Astrocyte (in vitro differentiated cells and primary cell): ENCODE results near the gene COL5A1.

Experiments used
- EZH2 ChIP-seq: IDR thresholded peaks from 2 replicates; pipeline ENCODE4 v1.6.1; 2012; ENCODE audit warnings: mild to moderate bottlenecking, low read length, inconsistent platforms; ENCODE audit not compliant: insufficient read depth
- TF ChIP-seq, protein P1 (sequence below): IDR thresholded peaks from 2 replicates; pipeline ENCODE4 v1.5.1; 2011; ENCODE audit warnings: low read depth, mild to moderate bottlenecking, inconsistent platforms, low read length, moderate library complexity; ENCODE audit not compliant: insufficient read depth

DNA sequence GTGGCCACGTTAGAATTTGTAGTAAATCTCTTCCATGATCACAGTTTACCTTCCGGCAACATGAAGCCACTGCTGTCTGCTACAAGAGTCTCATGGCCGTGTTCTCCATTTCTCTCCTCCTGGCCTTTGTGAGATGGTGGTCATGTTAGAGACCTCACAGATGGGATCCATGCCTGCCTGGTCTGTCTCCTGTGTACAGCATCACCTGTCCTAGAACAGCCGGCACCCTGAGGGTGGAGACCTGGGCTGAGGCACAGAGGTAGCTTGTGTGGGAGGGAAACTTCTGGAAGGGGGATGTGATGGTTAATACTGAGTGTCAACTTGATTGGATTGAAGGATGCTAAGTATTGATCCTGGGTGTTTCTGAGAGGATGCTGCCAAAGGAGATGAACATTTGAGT lies 235.9 kb downstream of the COL5A1 start:
- TF ChIP-seq, protein P1, sequence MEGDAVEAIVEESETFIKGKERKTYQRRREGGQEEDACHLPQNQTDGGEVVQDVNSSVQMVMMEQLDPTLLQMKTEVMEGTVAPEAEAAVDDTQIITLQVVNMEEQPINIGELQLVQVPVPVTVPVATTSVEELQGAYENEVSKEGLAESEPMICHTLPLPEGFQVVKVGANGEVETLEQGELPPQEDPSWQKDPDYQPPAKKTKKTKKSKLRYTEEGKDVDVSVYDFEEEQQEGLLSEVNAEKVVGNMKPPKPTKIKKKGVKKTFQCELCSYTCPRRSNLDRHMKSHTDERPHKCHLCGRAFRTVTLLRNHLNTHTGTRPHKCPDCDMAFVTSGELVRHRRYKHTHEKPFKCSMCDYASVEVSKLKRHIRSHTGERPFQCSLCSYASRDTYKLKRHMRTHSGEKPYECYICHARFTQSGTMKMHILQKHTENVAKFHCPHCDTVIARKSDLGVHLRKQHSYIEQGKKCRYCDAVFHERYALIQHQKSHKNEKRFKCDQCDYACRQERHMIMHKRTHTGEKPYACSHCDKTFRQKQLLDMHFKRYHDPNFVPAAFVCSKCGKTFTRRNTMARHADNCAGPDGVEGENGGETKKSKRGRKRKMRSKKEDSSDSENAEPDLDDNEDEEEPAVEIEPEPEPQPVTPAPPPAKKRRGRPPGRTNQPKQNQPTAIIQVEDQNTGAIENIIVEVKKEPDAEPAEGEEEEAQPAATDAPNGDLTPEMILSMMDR = no peak
- no peak for TF ChIP-seq EZH2
